NCI-H146 treated with DMSO at 0.1 percent for 48 hours (cell line): ENCODE measurements around the gene MRM1.
"Not testable (repeated sequence)": the region's sequence is repeated elsewhere in the genome, so short reads cannot be mapped to it uniquely, and the experiment has no call there.

Source experiments
- DNase-seq: peaks from one replicate; lab custom pipeline; 2025; ENCODE audit not compliant: unreplicated experiment; lab: John Stamatoyannopoulos, UW

MRM1 gene

GRCh38 chr17:36600465-36600864 lies 918 bp upstream of the MRM1 start:
- DNase-seq, result no peak

DNA sequence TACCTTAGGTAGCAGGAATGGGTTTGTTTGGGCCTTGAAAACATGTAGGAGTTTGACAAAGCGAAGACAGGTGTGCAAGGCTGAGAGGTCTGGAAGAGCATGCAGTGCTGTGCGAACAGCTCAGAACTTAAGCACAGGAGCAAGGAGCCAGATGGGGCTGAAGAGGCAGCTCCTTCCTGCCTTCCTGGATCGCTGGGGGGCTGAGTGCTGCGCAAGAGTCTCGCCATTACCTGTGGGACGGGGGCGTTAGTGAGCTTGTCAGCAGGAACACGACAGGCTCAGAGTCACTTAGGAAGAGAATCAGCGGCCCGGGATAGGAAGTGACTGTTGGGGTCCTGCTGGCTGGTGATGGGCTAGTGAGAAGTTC lies 464 bp upstream of the MRM1 start:
- DNase-seq, result no peak

- DNase-seq, result peak; percentile 39
Measured at GRCh38 chr17:36602030-36602748, 806 bp downstream of the MRM1 start.

DNA sequence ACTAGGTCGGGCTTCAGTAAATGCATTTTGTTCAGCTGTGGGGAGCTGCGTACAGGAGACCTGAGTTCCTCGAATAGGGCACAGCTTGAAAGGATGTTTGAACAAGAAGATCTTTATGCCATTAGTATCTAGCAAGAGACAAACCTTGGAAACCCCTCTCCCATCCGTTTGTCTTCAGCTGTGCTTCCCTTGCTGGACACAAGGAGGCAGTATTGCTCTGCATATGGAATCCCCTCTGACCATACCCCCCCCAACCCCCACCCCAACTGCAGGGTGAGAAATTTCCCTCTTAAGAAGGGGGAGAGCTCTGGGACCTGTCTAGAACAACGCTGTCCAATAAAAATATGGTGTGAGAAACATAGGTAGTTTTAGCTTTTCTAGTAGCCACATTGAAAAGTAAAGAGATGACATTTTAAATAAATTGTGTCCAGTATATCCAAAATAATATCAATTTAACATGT lies 1.6 kb downstream of the MRM1 start:
- peak; percentile 74 for DNase-seq

DNA sequence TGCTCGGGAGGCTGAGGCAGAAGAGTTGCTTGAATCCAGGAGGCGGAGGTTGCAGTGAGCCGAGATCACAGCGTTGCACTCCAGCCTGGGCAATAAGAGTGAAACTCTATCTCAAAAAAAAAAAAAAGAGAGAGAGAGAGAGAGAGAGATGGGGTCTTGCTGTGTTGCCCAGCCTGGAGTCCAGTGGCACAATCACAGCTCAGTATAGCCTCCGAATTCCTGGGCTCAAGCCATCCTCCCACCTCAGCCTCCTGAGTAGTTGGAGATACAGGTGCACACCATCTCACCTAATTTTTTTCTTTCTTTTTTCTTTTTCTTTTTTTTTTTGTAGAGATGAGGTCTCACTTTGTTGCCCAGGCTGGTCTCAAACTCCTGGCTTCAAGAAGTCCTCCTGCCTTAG lies 3.6 kb downstream of the MRM1 start:
- not testable (repeated sequence) for DNase-seq

- no peak for DNase-seq
Measured at GRCh38 chr17:36608280-36608679, 6.9 kb downstream of the MRM1 start.

GRCh38 chr17:36608794-36609497 lies 7.6 kb downstream of the MRM1 start:
- DNase-seq, result peak; percentile 45

DNA sequence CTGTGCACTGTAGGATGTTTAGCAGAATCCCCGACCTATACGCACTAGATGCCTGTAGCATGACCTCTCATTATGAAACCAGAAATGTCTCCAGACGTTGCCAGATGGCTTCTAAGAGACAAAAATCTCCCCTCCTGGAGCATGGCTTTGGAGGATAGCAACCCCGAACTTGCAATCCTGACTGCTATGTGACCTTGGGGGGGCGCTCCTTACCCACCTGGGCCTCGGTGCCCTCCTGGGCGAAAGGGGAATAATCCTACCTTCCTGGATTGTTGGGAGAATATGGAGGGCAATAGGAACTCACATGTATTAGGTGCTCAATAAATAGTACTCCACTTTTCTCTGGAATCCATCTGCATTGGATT lies 8.1 kb downstream of the MRM1 start:
- no peak for DNase-seq

GRCh38 chr17:36610474-36610873 lies 9.1 kb downstream of the MRM1 start:
- DNase-seq, result no peak

GRCh38 chr17:36611345-36612072 lies 10.1 kb downstream of the MRM1 start:
- DNase-seq, result no peak

DNA sequence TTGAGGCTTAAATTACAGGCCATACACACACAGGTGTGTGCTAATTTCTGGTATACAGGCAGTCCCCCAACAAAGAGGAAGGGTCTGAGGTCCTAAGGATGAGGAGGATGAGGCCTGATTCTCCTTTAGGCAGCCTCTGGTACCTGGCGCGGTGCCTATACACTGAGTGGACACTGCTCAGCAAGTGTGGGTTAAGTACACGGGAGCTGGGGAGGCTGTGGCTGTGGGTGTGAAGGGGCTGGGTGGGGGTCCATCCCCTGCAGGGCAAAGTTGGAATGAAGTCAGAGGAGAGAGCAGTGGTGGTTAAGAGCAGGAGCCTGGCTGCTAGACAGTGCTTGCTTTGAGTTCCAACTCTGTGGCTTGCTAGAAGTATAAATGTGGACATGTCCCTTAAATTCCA lies 10.9 kb downstream of the MRM1 start:
- no peak for DNase-seq

DNA sequence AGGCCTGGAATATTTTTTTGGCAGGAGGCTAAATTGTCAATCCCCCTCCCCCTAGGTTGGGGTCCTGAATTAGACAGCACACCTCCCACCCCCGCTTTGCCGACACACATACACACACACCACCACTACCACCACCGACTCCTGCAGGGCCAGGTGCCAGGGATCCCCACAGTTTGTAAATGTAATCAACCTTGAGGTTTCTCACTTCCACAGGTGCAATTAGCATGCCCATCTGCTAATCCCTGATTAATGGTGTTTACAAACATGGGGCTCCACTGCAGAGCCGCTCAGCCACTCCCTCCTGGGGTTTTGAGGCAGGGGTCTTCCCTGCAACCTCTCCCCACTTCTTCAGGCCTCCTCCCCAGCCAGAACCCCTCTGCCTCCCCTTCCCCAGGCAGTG lies 11.8 kb downstream of the MRM1 start:
- no peak for DNase-seq

DNA sequence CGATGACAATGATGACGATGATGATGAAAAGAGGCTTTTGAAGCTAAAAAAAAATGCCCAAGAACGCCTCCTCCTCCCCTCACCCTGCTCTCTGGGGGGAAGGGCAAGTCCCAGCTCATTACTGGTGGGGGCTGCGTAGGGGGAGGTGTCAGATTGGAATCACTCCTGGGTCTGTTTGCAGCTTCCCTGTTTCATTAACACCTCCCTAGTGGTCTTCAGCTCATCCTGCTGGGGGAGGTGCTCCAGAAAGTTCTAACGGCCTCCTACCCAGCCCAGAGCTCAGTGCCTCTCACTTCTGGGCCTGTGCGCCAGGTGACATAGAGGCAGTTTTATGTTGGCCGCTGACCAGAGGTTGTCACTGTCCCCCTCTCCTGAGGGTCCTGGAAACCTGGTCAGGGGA lies 12.7 kb downstream of the MRM1 start:
- no peak for DNase-seq

GRCh38 chr17:36614933-36615332 lies 13.6 kb downstream of the MRM1 start:
- no peak for DNase-seq

- DNase-seq, result no peak
Measured at GRCh38 chr17:36616061-36617029, 15.0 kb downstream of the MRM1 start.

GRCh38 chr17:36617773-36618172 lies 16.4 kb downstream of the MRM1 start:
- DNase-seq, result no peak

DNA sequence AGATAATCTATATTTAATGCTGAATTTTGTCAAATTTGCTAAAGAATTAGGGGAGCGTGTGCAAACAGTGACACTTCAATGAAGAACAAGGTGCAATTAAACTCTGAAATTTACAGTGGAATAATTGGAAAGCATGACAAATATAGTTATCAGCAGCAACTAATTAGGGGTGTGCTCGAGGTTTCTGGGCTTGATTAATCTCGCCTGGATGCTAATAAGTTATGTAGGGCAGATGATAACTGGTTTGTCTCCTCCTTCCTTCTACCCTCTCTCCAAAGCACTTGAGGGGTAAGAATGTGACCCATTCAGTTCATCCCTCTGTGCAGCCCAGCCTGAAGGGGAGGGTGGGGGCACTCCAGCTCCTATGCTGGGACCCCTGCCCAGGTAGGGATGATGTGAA lies 21.9 kb downstream of the MRM1 start:
- peak; percentile 47 for DNase-seq

- DNase-seq, result no peak
Measured at GRCh38 chr17:36625188-36625587, 23.8 kb downstream of the MRM1 start.

DNA sequence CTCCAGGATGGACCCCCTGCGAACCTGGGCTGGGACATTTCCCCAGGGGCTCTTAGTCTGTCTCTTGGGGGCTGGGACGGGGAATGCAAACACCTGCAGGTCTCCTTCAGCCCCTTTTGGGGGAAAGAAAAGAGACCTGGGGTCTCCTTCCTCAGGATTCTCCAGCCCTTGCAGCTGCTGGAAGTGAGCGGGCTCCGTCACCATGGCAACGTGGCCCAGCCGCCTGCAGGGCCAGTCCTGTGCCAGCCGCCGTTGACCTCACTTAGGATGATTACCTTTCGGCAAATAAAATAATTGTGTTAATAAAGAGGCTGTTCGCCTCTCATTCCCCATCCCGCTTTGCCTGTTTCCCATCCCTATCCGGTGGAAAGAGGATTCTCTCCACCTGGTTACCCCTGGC lies 25.7 kb downstream of the MRM1 start:
- peak; percentile 81 for DNase-seq

- DNase-seq, result no peak
Measured at GRCh38 chr17:36628576-36628975, 27.2 kb downstream of the MRM1 start.

GRCh38 chr17:36629252-36629847 lies 28.0 kb downstream of the MRM1 start:
- peak; percentile 45 for DNase-seq
